Right lobe of liver (tissue), 6 donors: ENCODE data around the gene PPP1R1C. TPM values are rescaled to one million over a fixed set of nuclear protein-coding genes. Genes with fewer than 3 reads are reported as not detected.
A peak's percentile ranks its signal among the peaks of the same experiment; 100 is the strongest.

Experiments
- ATAC-seq, 4 donors: fragments of 200-7000 bp; cut with Tn5 transposase; one replicate each; pipeline ENCODE4 v1.9.1; 2020; ENCODE audit warnings: mild to moderate bottlenecking in 4 of 4, moderate library complexity in 4 of 4
- DNase-seq, 3 donors: peaks; one replicate each; pipeline ENCODE4 v3.0.0-alpha.2; 2020
- H3K27ac ChIP-seq, 3 donors: fragments of 200-600 bp; one replicate each; pipeline ENCODE4 v1.8.0; 2022
- H3K27me3 ChIP-seq, 2 donors: fragments of 200-600 bp; one replicate each; pipeline ENCODE4 v1.8.0; 2022
- H3K36me3 ChIP-seq, 4 donors: fragments of 200-600 bp; sonication (generic) in 1 of 4; one replicate each; pipeline versions ENCODE4 v1.5.1 to v1.8.0; 2017 to 2022; ENCODE audit warnings: control low read depth in 1 of 4
- H3K4me1 ChIP-seq, 4 donors: fragments of 200-600 bp; sonication (generic) in 1 of 4; one replicate each; pipeline versions ENCODE4 v1.5.1 to v1.8.0; 2017 to 2022; ENCODE audit warnings: control low read depth in 1 of 4
- H3K4me3 ChIP-seq, 3 donors: fragments of 200-600 bp; one replicate each; pipeline ENCODE4 v1.8.0; 2022
- H3K9me3 ChIP-seq, 4 donors: fragments of 200-600 bp; sonication (generic) in 1 of 4; one replicate each; pipeline versions ENCODE4 v1.5.1 to v1.8.0; 2017 to 2022; ENCODE audit warnings: control low read depth in 1 of 4
- CTCF ChIP-seq, 4 donors: fragments of 200-600 bp in 3 of 4; fragments of 450-650 bp in 1 of 4; IDR thresholded peaks; one replicate each; pipeline versions ENCODE4 v1.5.1 to v1.8.0; 2016 to 2022; ENCODE audit warnings: antibody characterized with exemption in 4 of 4, mild to moderate bottlenecking in 2 of 4
- POLR2A ChIP-seq: fragments of 450-650 bp; IDR thresholded peaks from one replicate; pipeline ENCODE4 v1.6.1; 2017; ENCODE audit warnings: antibody characterized with exemption, mild to moderate bottlenecking
- WGBS: methylation state at CpG from one replicate; pipeline ENCODE4 v1.1.6; 2018; ENCODE audit warnings: low coverage, low lambda C conversion rate; ENCODE audit not compliant: insufficient coverage; ENCODE audit errors: missing lambda C conversion rate; 5-methylcytosine and 5-hydroxymethylcytosine counted together
- intact Hi-C, 2 donors: fragments of 100-400 bp; cut with DNase I; formaldehyde crosslinking; loops; one replicate each; pipeline versions ENCODE4 v1.11.2 to v1.14.1; 2022
- total RNA-seq, 6 experiments: library from RNA; depleted of rRNA in 2 of 6; stranded (reverse); fragments of >200 nt in 2 of 6; fragmentation: NEBNext Ultra II Directional in 3 of 6; extraction: Animal tissue kit (Norgen Biotek cat#: 25700) in 3 of 6; gene quantifications; one replicate each; pipeline versions ENCODE4 v1.1.0 to v1.2.4, GENCODE V29; 2016 to 2023
- donor health status: DM: no; HTN: yes; CAD: no.
- donor health status: DM: no; HTN: no; CAD: no.
- donor health status: DM: no; HTN: no; CAD: no.
- donor health status: DM: no; HTN: yes; CAD: no.
- donor health status: DM: no; HTN: yes; CAD: no.

Gene PPP1R1C
- total RNA-seq, 6 experiments from 2014 or later: 1.8 to 22.2 (median 8.8) TPM

- Histone ChIP-seq H3K27me3 (no peaks in the 10 kb centered on the region), H3K36me3 (no peaks in the 10 kb centered on the region), H3K9me3 (no peaks in the 10 kb centered on the region), H3K4me1 (peaks cover 0 to 7% (median under 1%) of the 10 kb centered on the region in 4 donors), H3K4me3 (no peak overlapping the region), H3K27ac (no peak overlapping the region)
- 76% methylated on average over 3 of the region's 4 CpGs for WGBS
- ATAC-seq (no peak), DNase-seq (no peak)
- TF ChIP-seq POLR2A (no peak), CTCF (IDR thresholded peaks at IDR 0.05) (no peak)
- intact Hi-C loops: no loop called here
Observed at GRCh38 chr2:182055993-182056392, 70.3 kb downstream of the PPP1R1C start.

GRCh38 chr2:182057002-182057401, 71.3 kb downstream of the PPP1R1C start:
- DNase-seq (no peak), ATAC-seq (no peak)
- Histone ChIP-seq H3K9me3 (no peaks in the 10 kb centered on the region), H3K27me3 (no peaks in the 10 kb centered on the region), H3K36me3 (no peaks in the 10 kb centered on the region), H3K4me3 (no peak overlapping the region), H3K4me1 (peaks cover 0 to 7% (median 0%) of the 10 kb centered on the region in 4 donors), H3K27ac (no peak overlapping the region)
- intact Hi-C loops: no loop called here
- TF ChIP-seq CTCF (IDR thresholded peaks at IDR 0.05): no peak
- TF ChIP-seq POLR2A: no peak

GRCh38 chr2:182058056-182058455, 72.4 kb downstream of the PPP1R1C start:
- whole genome bisulfite sequencing: 71% methylated on average over 1 of the region's 1 CpG
- intact Hi-C loops: no loop called here
- H3K9me3 ChIP-seq: no peaks in the 10 kb centered on the region

GRCh38 chr2:182061739-182062138, 76.1 kb downstream of the PPP1R1C start:
- Histone ChIP-seq H3K9me3 (no peaks in the 10 kb centered on the region), H3K36me3 (no peaks in the 10 kb centered on the region), H3K27me3 (no peaks in the 10 kb centered on the region), H3K4me3 (no peak overlapping the region), H3K27ac (peak overlapping the region in 2 of 3 donors; percentile 53 to 70), H3K4me1 (peaks cover 0 to 26% (median 3%) of the 10 kb centered on the region in 4 donors)
- intact Hi-C loops: no loop called here
- WGBS: 14% methylated on average over 1 of the region's 1 CpG
- no peak for DNase-seq
- TF ChIP-seq POLR2A (no peak), CTCF (IDR thresholded peaks at IDR 0.05) (no peak)
- peak; percentile 15 to 57 (median 39) for ATAC-seq

More at GRCh38 chr2:182058056-182058455, 72.4 kb downstream of the PPP1R1C start:
- DNase-seq (no peak), ATAC-seq (no peak)
- Histone ChIP-seq H3K4me3 (no peak overlapping the region), H3K4me1 (peaks cover 0 to 15% (median 0%) of the 10 kb centered on the region in 4 donors), H3K27me3 (no peaks in the 10 kb centered on the region), H3K27ac (no peak overlapping the region), H3K36me3 (no peaks in the 10 kb centered on the region)
- no peak for TF ChIP-seq POLR2A
- no peak for TF ChIP-seq CTCF (IDR thresholded peaks at IDR 0.05)
